Measurements from ENCODE around the gene AKAP8L.

GRCh38 chr19:15450528-15450890 lies 31.7 kb upstream of the AKAP8L start:
- no peak for TF ChIP-seq CTCF (IDR thresholded peaks at IDR 0.05)
- no peak for TF ChIP-seq POLR2A (IDR thresholded peaks at IDR 0.05)

Data from heart left ventricle (tissue), 13 donors.